GM21515 (cell line): Measurements from ENCODE around the gene TSSK3.
A peak's percentile ranks its signal among the peaks of the same experiment; 100 is the strongest.

Experiments used
- ATAC-seq: cut with Tn5 transposase; IDR thresholded peaks from one replicate; pipeline ENCODE4 v1.9.1; 2021; ENCODE audit not compliant: unreplicated experiment

TSSK3 gene, protein sequence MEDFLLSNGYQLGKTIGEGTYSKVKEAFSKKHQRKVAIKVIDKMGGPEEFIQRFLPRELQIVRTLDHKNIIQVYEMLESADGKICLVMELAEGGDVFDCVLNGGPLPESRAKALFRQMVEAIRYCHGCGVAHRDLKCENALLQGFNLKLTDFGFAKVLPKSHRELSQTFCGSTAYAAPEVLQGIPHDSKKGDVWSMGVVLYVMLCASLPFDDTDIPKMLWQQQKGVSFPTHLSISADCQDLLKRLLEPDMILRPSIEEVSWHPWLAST

GRCh38 chr1:32362474-32363313 lies at the start of gene TSSK3, which contains the start of gene FAM229A:
Gene TSSK3 (plus strand): TSS chr1:32362539. CDS start chr1:32362702, 163 bp downstream.
Gene FAM229A (minus strand): TSS chr1:32362485. CDS start chr1:32362091, 394 bp downstream.
- ATAC-seq: no peak

GRCh38 chr1:32316903-32317277 lies 45.4 kb upstream of the TSSK3 start:
- ATAC-seq: peak; percentile 18

- no peak for ATAC-seq
These were observed 44.0 kb upstream of the TSSK3 start for GRCh38 chr1:32318127-32318869.

GRCh38 chr1:32321712-32322291 lies 40.5 kb upstream of the TSSK3 start:
- no peak for ATAC-seq

DNA sequence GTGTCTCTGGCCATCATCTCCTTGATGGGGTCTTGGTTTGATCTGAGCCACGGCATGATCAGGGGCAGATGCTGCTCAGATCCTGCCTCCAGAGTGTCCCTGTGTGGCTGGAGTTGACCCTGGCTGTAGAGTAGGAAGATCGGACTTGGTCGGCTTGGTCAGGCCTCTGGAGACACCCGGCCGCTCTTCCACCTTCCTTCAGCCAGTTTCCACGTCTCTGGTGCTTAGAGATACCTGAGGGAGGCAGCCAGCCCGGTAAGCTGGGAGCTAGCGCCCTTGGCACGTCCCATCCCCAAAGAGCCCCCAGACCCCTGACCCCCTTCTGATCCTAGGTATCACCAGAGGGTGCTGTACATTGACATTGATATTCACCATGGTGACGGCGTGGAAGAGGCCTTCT lies 35.1 kb upstream of the TSSK3 start:
- no peak for ATAC-seq

DNA sequence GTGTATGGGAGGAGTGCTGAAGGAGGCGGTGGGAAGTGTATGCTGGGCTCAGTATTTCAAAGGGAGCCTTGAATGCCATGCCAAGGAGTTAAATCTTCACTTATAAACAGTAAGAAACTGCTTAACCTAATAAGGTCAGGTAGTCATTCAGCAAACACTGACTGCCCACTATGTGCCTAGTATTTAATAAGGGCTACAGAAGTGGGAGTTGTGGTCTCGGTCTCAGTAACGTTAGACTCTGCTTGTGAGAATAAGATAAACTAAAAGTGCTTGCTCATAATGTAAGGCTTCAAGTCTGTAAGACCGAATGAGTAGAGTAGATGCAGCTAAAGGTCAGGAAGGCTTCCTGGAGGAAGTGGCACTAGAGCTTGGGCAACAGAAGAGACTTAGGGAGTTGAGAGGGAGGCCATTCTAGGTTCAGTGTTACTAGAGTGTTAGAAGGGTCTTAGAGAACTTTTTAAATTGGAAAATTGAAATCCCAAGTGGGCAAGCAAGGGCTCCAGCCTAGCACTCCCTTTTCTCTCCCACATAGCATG lies 32.3 kb upstream of the TSSK3 start:
- no peak for ATAC-seq

GRCh38 chr1:32330558-32331151 lies 31.7 kb upstream of the TSSK3 start:
- no peak for ATAC-seq

DNA sequence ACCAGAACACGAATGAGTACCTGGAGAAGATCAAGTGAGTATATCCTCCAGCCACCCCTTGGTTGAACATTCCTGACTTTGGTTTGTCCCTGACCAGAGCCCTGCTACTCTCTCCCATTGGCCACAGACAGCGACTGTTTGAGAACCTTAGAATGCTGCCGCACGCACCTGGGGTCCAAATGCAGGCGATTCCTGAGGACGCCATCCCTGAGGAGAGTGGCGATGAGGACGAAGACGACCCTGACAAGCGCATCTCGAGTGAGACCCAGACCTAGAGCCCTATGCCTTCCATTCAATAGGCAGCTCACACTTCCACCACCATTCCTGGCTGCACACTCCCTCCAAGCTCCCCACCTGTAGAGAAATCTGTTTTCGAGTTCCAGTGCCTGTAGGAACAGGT lies 30.8 kb upstream of the TSSK3 start:
- ATAC-seq: no peak

DNA sequence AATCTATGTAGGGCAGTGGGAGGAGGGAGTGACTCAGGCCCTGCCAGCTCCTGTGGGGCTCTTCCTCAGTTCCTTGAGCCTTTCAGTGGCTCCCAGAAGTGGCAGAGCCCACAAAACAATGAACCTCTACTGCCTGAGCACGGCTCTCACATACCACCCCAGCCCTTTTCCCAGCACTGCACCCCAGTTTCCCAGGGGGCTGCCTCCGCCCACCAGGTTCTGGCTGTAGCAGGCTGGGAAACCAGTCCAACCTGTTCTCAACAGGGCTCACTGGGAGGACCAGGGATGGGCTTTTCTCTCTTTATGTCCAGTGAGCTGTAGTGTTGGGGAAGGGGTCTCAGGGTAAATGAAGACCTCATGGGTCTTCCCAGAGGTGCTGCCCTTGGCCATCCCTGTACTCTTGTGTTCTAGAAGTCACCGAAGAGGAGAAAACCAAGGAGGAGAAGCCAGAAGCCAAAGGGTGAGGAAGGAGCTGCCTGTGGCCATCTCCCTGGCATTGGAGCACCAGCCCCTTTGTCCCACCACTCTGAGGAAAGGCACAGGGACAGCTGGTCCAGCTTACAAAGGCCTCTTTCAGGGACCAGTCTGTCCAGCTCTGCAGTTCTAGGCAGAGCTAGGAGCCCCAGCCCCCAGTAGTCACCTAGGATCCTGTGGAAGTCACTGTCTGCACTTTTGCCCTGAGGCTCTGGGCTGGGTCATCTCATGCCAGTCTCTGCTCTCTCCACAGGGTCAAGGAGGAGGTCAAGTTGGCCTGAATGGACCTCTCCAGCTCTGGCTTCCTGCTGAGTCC lies 29.9 kb upstream of the TSSK3 start:
- ATAC-seq: no peak

- no peak for ATAC-seq
These were observed 28.9 kb upstream of the TSSK3 start for GRCh38 chr1:32333251-32333963.

DNA sequence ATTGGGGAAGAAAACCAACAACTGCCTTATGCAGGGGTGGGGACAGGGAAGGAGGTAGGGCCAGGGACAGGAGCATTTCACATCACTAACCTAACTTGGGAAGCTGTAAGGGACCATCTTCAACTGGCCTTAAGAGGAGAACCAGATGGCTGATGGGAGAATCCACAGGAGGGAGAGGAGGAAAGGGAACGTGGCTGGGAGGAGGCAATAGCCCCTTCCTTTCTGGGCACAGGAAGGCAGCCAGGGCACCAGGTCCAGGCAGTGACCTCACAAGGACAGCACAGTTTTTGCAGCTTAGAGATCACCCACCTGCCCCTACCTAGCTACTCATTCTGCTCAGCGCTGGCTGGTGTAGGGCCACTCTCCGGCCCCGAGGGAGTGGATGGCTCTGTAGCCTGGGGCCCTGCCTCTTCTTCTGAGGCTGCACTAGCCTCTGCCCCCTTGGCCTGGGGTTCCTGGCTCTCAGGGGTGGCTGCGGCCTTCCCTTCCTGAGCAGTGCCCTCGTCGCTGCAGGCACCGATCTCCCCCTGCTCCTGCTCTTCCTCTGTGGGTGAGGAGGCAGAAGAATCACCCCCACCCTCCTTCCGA lies 28.0 kb upstream of the TSSK3 start:
- no peak for ATAC-seq

- ATAC-seq: no peak
These were observed 27.3 kb upstream of the TSSK3 start for GRCh38 chr1:32334864-32335534.

GRCh38 chr1:32335535-32335789 lies 26.9 kb upstream of the TSSK3 start:
- no peak for ATAC-seq

DNA sequence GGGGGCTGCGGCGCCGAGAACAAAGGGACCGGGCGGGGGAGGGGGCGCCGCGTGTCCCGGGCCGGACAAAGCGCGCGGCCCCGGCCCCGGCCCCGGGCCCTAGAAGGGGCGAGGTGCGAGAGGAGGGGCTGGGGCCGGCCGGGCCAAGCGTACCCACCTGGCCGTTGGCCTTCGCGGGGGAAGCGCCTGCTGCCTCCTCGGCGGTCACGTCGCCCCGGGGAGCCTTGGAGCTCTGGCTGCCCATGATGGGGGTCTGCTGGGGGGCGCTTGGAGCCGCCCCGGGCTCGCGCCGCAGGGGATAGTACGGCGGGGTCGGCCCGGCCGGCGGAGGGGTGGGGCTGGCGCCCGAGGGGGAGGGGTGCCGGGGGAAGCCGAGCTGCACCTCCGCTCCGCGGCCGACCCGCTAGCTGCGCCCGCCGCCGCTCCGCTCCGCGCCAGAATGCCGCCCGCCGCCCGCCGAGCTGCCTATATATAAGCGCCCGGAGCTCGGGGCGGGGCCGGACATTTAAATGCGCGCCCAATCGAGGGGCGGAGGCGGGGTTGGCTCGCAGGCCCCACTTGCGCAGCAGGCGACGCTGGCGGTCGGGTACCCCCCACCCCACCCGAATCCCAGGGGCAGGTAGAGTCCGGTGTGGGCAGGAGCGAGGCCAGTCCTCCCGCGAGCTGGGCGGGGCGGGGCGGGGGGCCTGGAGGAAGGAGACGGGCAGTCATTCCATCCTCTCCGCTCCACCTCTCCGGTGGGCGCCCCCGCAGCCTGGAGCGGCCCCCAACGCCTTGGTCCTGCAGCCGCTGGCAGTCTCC lies 26.3 kb upstream of the TSSK3 start, which contains the start of gene MARCKSL1:
MARCKSL1 (minus strand) TSS at position 444 of the 801 bp plus-strand sequence; CDS start at position 244, 200 bp downstream.
- ATAC-seq: peak; percentile 41

DNA sequence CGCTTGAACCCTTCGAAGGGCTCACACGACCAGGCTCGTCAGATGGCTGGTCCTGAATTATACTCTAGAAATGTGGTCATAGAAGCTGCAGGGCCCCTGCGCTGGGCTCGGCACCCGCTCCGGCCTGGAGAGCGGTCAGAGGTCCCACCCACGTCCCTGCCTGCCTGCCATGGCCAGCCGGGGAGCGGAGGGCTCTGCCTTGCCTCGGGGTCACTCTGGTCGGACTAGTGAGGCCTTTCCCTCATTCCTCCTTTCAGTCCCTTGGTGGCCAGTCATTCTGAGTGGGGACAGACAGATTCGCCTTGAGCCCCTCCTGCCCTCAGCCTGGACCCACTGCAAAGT lies 25.8 kb upstream of the TSSK3 start:
- no peak for ATAC-seq

DNA sequence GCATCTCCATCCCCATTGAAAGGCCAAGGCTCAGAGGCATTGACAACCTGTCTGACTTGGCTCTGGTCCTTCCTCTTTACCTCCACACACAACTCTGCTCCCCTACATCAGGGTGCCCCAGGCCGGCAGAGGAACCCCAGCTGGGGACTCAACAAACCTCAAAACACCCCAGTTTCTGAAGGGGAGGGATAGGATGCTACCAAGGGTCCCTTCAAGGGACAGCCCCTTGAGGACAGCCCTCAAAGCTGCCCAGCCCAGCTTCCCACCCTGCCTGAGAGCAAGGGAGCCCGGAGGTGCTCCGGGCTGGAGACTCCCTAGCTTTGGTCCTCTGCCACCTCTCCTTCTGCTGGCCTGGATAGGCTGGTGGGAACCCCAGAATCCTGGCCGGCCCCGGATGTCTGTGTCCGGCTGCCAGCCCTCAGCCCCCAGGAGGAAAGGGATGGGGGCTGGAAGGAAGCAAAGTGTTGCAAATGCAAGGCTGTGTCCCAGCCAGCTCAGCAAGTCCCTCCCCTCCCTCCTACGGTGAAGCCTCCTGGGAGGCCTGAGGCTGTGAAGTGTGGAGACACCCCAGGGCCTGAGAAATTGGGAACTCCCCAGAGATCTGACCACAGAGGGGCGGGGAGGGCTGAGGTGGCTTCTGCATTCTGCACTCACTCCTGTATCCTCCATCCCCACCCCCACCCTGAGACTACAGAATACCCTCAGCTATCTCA lies 25.2 kb upstream of the TSSK3 start:
- no peak for ATAC-seq
